Duodenal mucosa (tissue), 2 donors: Measurements from ENCODE around the gene EPHB2.

ENCODE experiments used
- H3K27ac ChIP-seq: one replicate; pipeline ENCODE4 v1.7.0; 2013; ENCODE audit warnings: low read depth, low read length
- H3K27me3 ChIP-seq, 2 donors: one replicate each; pipeline ENCODE4 v1.7.0; 2013; ENCODE audit warnings: low read length in 2 of 2, control low read depth in 1 of 2; ENCODE audit not compliant: insufficient read depth in 2 of 2, control insufficient read depth in 1 of 2
- H3K36me3 ChIP-seq, 2 donors: one replicate each; pipeline ENCODE4 v1.7.0; 2013; ENCODE audit warnings: low read length in 2 of 2, control low read depth in 1 of 2; ENCODE audit not compliant: insufficient read depth in 2 of 2, control insufficient read depth in 1 of 2
- H3K4me1 ChIP-seq, 2 donors: one replicate each; pipeline ENCODE4 v1.7.0; 2013; ENCODE audit warnings: low read length in 2 of 2, control low read depth in 1 of 2; ENCODE audit not compliant: insufficient read depth in 2 of 2, control insufficient read depth in 1 of 2
- H3K4me3 ChIP-seq, 2 donors: one replicate each; pipeline ENCODE4 v1.7.0; 2013; ENCODE audit warnings: low read length in 2 of 2, low read depth in 1 of 2
- H3K9ac ChIP-seq, 2 donors: one replicate each; pipeline ENCODE4 v1.7.0; 2013; ENCODE audit warnings: low read length in 2 of 2, low read depth in 1 of 2
- H3K9me3 ChIP-seq, 2 donors: one replicate each; pipeline ENCODE4 v1.7.0; 2013; ENCODE audit warnings: low read length in 2 of 2, control low read depth in 1 of 2; ENCODE audit not compliant: control insufficient read depth in 1 of 2

The EPHB2 gene

GRCh38 chr1:22796642-22797041 lies 86.0 kb downstream of the EPHB2 start:
- Histone ChIP-seq H3K9me3 (no peaks in the 10 kb centered on the region), H3K27ac (no peak overlapping the region), H3K4me1 (peaks cover 10 to 12% of the 10 kb centered on the region in 2 donors), H3K27me3 (no peaks in the 10 kb centered on the region), H3K4me3 (no peak overlapping the region), H3K9ac (no peak overlapping the region), H3K36me3 (peaks cover 0 to 29% of the 10 kb centered on the region in 2 donors)

DNA sequence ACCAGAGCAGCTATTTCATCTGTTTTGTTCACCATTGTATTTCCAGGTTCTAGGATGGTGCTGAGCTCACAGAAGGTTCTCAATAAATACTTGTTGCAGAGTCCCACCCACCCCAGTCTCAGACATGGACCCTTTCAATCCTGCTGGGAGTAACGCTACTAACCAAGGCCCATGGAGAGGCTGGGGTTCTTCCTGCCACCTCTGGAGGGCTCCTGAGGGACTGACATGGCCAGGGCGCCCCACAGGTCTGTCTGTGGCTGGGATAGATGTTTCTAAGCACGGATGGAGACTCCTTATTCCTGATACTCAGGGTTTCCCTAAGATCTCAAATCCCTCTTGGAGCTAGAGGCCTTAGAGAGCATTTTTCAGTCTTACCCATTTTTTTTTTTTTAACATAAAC lies 87.4 kb downstream of the EPHB2 start:
- Histone ChIP-seq H3K27ac (no peak overlapping the region), H3K27me3 (no peaks in the 10 kb centered on the region), H3K9ac (no peak overlapping the region), H3K4me3 (no peak overlapping the region), H3K36me3 (peaks cover 0 to 29% of the 10 kb centered on the region in 2 donors), H3K9me3 (no peaks in the 10 kb centered on the region), H3K4me1 (peaks cover 8 to 10% of the 10 kb centered on the region in 2 donors)

DNA sequence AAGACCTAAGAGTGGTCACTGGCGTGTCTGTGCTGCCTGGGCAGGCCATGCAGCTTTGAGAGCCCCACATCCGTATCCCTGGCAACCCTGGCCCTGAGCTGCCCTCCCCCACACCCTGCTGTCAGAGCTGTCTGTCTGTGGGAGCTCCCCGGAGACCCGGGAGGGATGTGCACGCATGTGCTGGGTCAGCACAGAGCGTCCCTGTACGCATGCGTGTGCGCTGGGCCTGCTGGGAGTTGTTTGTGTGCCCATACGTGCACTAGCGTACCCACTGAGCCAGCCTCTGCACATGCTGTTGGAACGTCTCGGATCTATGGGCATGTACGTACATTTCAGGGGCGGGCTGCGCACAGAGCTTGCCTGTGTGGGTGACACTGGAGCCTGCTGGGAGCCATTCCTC lies 89.3 kb downstream of the EPHB2 start:
- H3K36me3 ChIP-seq: peaks cover 0 to 29% of the 10 kb centered on the region in 2 donors

DNA sequence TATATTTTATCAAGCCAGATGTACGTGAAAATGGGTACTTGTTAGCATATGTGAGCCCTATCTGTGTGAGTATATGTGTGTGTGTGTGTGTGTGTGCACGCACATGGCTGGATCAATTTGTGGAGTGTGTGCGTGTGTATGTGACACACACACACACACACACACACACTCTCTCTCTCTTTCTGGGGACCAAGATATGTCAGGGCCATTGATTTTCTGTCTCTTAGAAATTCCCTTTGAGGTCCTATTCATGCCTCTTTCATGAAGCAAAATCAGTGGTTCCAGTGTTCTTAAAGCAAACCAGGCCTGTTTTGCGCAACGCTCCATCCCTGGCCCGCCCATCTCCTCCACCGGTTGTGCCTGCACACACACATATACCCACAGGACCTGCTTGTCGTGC lies 90.0 kb downstream of the EPHB2 start:
- Histone ChIP-seq H3K27ac (no peak overlapping the region), H3K36me3 (peaks cover 0 to 33% of the 10 kb centered on the region in 2 donors), H3K9me3 (no peaks in the 10 kb centered on the region), H3K9ac (no peak overlapping the region), H3K4me3 (no peak overlapping the region), H3K27me3 (no peaks in the 10 kb centered on the region), H3K4me1 (no peaks in the 10 kb centered on the region)

More for the DNA sequence above, 89.3 kb downstream of the EPHB2 start:
- H3K27ac ChIP-seq: no peak overlapping the region
- H3K4me1 ChIP-seq: peaks cover 0 to 1% of the 10 kb centered on the region in 2 donors
- no peak overlapping the region for H3K9ac ChIP-seq
- H3K9me3 ChIP-seq: no peaks in the 10 kb centered on the region
- H3K4me3 ChIP-seq: no peak overlapping the region
- no peaks in the 10 kb centered on the region for H3K27me3 ChIP-seq

DNA sequence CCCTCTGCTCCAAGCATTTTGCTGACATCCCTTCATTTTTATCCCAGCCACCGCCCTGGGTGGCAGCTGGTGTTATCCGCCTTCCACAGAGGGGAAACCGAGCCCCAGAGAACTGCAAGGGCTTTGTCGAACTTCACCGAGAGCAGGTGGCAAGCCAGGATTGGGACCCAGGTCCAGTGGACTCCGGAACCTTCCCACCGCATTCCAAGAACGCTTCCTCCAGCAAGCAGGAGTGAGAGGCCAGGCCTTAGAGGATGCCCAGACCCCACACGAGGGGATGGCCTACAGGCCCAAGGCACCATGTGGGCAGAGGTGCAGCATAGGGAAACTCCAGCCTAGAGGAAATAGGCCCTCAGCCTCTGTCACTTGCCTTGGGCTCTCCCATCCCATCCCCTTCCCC lies 90.7 kb downstream of the EPHB2 start:
- H3K27ac ChIP-seq: no peak overlapping the region

DNA sequence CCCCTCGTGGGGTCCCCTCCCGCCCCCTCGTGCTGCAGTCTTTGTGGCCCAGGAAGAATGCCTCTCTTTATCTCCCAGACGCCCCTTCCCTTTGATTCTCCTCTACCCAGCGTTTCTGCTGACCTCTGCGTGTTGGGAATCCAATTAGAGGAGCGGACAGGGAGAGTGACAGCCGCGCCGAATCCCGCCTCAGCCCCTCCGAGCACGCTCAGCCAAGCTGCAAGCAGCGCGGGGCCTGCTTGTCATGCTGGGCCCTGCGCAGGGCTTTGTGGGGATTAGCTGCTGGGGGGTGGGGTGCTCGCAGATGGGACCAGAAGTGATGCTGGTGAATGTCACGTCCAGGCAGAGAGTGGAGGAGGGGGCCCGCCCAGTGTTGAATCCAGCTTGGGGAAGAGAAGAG lies 91.1 kb downstream of the EPHB2 start:
- Histone ChIP-seq H3K27ac (no peak overlapping the region), H3K9ac (no peak overlapping the region), H3K9me3 (no peaks in the 10 kb centered on the region), H3K4me3 (no peak overlapping the region), H3K36me3 (peaks cover 0 to 41% of the 10 kb centered on the region in 2 donors), H3K4me1 (no peaks in the 10 kb centered on the region), H3K27me3 (no peaks in the 10 kb centered on the region)

More for the DNA sequence above, 90.7 kb downstream of the EPHB2 start:
- H3K36me3 ChIP-seq: peaks cover 0 to 40% of the 10 kb centered on the region in 2 donors
- H3K4me1 ChIP-seq: no peaks in the 10 kb centered on the region
- H3K9ac ChIP-seq: no peak overlapping the region
- no peaks in the 10 kb centered on the region for H3K9me3 ChIP-seq
- no peak overlapping the region for H3K4me3 ChIP-seq
- no peaks in the 10 kb centered on the region for H3K27me3 ChIP-seq

DNA sequence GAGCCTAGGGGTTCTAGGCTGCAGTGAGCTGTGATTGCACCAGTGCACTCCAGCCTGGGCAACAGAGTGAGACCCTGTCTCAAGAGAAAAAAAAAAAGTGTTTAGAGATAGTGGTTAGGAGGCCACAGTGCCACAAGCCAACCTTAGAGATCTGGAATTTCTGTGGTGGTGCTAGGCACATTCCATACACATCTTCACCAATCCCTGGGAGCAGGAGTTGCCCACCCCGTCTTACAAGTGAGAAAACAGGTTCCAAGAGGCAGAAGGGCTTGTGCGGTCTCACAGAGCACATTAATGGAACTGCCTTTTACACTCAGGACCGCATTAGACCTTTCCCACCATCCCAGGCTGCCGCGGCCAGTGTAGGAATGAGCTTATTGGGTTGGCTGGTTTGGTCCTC lies 93.2 kb downstream of the EPHB2 start:
- H3K36me3 ChIP-seq: peaks cover 0 to 41% of the 10 kb centered on the region in 2 donors
- no peaks in the 10 kb centered on the region for H3K4me1 ChIP-seq
- H3K27ac ChIP-seq: no peak overlapping the region
- H3K9ac ChIP-seq: no peak overlapping the region
- no peak overlapping the region for H3K4me3 ChIP-seq
- no peaks in the 10 kb centered on the region for H3K27me3 ChIP-seq
- H3K9me3 ChIP-seq: no peaks in the 10 kb centered on the region

DNA sequence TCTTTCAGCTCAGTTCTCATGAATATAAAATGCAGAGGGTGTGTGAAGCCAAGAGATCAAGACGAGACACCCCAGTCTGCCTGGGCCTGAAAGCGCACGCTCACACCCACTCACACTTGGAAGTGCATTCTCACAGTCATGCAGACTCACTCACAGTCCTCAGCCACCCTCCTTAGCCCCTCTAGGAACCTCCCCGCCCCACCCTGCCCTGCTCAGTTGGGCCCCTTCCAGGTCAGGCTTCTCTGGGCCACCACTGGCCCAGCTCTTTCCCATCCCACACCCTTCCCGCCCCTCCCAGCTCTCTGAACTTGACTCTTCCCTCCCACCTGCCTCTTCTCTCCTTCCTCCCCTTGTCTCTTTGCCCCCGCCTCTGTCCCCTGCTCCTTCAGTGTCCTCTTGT lies 93.8 kb downstream of the EPHB2 start:
- H3K36me3 ChIP-seq: peaks cover 0 to 39% of the 10 kb centered on the region in 2 donors

DNA sequence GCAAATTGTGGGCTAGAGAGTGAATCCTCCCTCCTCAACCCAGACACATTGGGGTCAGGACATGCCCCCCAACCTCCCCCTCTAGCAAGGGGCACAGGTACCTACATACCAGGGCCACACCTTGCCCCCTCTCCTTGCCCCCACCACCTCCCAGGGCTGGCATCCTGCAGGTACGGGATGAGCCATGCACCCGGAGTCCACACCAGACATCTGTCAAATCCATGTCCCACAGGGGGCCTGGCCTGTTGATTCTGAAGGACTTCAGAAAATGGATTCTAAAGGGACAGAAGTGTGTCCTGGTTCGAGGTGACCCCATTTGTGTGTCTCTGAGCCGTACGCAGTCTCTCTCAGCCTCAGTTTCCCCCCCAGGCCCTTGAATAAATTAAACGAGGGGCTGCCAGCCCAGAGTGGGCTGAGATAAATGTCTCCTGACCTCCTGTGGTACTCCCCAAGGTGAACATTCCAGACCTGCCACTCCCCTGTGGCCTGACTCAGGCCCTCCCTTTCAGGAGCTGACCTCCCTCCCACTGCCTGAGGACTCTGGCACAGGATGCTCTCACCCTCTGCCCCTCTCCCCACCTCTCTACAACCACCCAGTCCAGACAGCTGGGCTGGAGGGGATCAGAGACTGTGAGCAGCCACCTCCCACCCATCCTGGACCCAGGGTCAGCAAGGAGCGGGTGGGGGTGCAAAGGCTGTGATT lies 94.5 kb downstream of the EPHB2 start:
- H3K27me3 ChIP-seq: no peaks in the 10 kb centered on the region
- H3K27ac ChIP-seq: no peak overlapping the region
- H3K4me3 ChIP-seq: no peak overlapping the region
- peaks cover 0 to 37% of the 10 kb centered on the region in 2 donors for H3K36me3 ChIP-seq
- no peaks in the 10 kb centered on the region for H3K4me1 ChIP-seq
- no peak overlapping the region for H3K9ac ChIP-seq
- no peaks in the 10 kb centered on the region for H3K9me3 ChIP-seq

More for the DNA sequence above, 93.8 kb downstream of the EPHB2 start:
- H3K9ac ChIP-seq: no peak overlapping the region
- no peak overlapping the region for H3K4me3 ChIP-seq
- no peak overlapping the region for H3K27ac ChIP-seq
- no peaks in the 10 kb centered on the region for H3K9me3 ChIP-seq
- H3K4me1 ChIP-seq: no peaks in the 10 kb centered on the region
- no peaks in the 10 kb centered on the region for H3K27me3 ChIP-seq

DNA sequence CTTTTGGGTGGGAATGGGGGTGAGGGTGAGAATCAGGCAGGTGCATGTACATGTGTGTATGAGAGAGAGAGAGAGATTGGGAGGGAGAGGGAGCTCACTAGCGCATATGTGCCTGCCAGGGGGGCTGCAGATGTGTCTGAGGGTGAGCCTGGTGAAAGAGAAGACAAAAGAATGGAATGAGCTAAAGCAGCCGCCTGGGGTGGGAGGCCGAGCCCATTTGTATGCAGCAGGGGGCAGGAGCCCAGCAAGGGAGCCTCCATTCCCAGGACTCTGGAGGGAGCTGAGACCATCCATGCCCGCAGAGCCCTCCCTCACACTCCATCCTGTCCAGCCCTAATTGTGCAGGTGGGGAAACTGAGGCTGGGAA lies 95.0 kb downstream of the EPHB2 start:
- H3K36me3 ChIP-seq: peaks cover 0 to 32% of the 10 kb centered on the region in 2 donors
- H3K4me1 ChIP-seq: no peaks in the 10 kb centered on the region
- no peaks in the 10 kb centered on the region for H3K9me3 ChIP-seq
- H3K4me3 ChIP-seq: no peak overlapping the region
- H3K9ac ChIP-seq: no peak overlapping the region
- no peak overlapping the region for H3K27ac ChIP-seq
- H3K27me3 ChIP-seq: no peaks in the 10 kb centered on the region
